ENCODE measurements around the gene RGS19.

GRCh38 chr20:64049060-64049877, 30.0 kb downstream of the RGS19 start, which contains the start of gene SOX18:
- TF ChIP-seq CTCF (IDR thresholded peaks at IDR 0.05) (no peak), POLR2A (IDR thresholded peaks at IDR 0.05) (no peak), POLR2AphosphoS5 (IDR thresholded peaks at IDR 0.05) (no peak)
